CD4-positive, alpha-beta T cell treated with Interleukin-6 for 4 hours (primary cell): ENCODE results near the gene LYZL6.

ENCODE experiments used
- DNase-seq: peaks from one replicate; pipeline ENCODE4 v3.0.0-alpha.2; 2020; ENCODE audit warnings: mixed read lengths

Gene LYZL6

GRCh38 chr17:35943537-35943936 is at the start of gene LYZL6:
Gene LYZL6, minus strand, starts transcription at chr17:35943713. Its CDS starts 4,357 bp downstream, at chr17:35939356.
- DNase-seq: no peak

- DNase-seq: no peak
Measured at GRCh38 chr17:35991075-35991474, 47.6 kb upstream of the LYZL6 start.

GRCh38 chr17:35988164-35988563 is 44.7 kb upstream of the LYZL6 start:
- DNase-seq: no peak

GRCh38 chr17:35986643-35987042 is 43.1 kb upstream of the LYZL6 start, which contains the start of gene CCL14:
Gene CCL14, minus strand, starts transcription at chr17:35986729. Its CDS starts 80 bp downstream, at chr17:35986649.
- no peak for DNase-seq

- no peak for DNase-seq
Measured at GRCh38 chr17:35984140-35984539, 40.6 kb upstream of the LYZL6 start.

- no peak for DNase-seq
Measured at GRCh38 chr17:35982409-35983191, 39.1 kb upstream of the LYZL6 start.

GRCh38 chr17:35981908-35982330 is 38.4 kb upstream of the LYZL6 start:
- no peak for DNase-seq

- DNase-seq: no peak
Measured at GRCh38 chr17:35981246-35981645, 37.7 kb upstream of the LYZL6 start, which contains the start of gene CCL16. Gene CCL16, minus strand, starts transcription at chr17:35981497. Its CDS starts 77 bp downstream, at chr17:35981420.

GRCh38 chr17:35978346-35978745 is 34.8 kb upstream of the LYZL6 start:
- DNase-seq: no peak

- no peak for DNase-seq
Measured at GRCh38 chr17:35977509-35977908, 34.0 kb upstream of the LYZL6 start.

GRCh38 chr17:35973333-35974260 is 30.1 kb upstream of the LYZL6 start:
- no peak for DNase-seq

- no peak for DNase-seq
Measured at GRCh38 chr17:35972945-35973332, 29.4 kb upstream of the LYZL6 start.

GRCh38 chr17:35972535-35972934 is 29.0 kb upstream of the LYZL6 start:
- DNase-seq: no peak

- DNase-seq: no peak
Measured at GRCh38 chr17:35972066-35972465, 28.6 kb upstream of the LYZL6 start.

GRCh38 chr17:35969558-35970380 is 26.3 kb upstream of the LYZL6 start:
- DNase-seq: peak; percentile 70

- no peak for DNase-seq
Measured at GRCh38 chr17:35968520-35969054, 25.1 kb upstream of the LYZL6 start.

- DNase-seq: no peak
Measured at GRCh38 chr17:35965272-35965671, 21.8 kb upstream of the LYZL6 start.

GRCh38 chr17:35963663-35964062 is 20.1 kb upstream of the LYZL6 start:
- DNase-seq: no peak

GRCh38 chr17:35953720-35954119 is 10.2 kb upstream of the LYZL6 start:
- no peak for DNase-seq

- no peak for DNase-seq
Measured at GRCh38 chr17:35949401-35949800, 5.9 kb upstream of the LYZL6 start.

- no peak for DNase-seq
Measured at GRCh38 chr17:35948092-35948491, 4.6 kb upstream of the LYZL6 start.

- DNase-seq: peak; percentile 37
Measured at GRCh38 chr17:35947156-35947585, 3.7 kb upstream of the LYZL6 start.
